ENCODE data around the gene CEP192.

The CEP192 gene

DNA sequence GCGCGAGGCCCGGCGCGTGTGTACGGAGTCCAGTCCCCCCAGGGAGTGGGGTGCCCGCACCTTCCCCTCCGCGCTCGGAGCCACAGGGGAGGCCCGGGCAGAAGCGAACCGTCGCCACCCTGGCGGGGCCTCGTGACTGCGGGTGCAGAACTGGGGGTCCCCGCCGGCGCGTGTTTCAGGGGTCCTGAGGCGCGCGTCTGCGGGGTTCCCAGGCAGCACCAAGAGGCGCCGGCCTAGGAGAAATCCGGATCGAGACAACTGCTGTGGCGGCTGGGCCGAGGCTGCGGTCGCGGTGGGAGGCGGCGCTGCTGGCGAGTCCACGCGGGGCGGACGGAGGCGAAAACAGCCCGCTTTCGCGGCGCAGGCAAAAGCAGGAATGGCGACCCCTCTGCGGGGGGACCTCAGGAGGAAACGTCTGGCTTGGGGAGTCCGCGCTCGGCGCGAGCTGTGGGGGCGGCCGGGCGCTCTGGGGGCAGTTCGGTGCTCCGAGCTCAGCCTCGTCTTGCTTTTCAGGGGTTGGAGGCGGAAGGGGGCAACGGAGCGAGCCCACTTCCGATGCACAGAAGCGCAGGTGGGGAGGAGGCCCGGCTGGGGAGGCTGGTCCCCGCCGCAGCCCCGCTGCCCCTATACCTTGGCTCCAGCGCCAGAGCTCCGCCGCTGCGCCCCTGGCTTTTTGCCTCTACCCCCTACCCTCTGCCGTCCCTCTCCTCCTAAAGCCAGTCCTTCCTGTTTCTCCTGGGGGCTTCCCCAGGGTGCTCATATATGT, 145.9 kb downstream of the CEP192 start:
- peak in 1 of 3 donors; percentile 10 for DNase-seq (ENCODE audit: low read depth in 3 of 3, low spot score in 1 of 3)

DNA sequence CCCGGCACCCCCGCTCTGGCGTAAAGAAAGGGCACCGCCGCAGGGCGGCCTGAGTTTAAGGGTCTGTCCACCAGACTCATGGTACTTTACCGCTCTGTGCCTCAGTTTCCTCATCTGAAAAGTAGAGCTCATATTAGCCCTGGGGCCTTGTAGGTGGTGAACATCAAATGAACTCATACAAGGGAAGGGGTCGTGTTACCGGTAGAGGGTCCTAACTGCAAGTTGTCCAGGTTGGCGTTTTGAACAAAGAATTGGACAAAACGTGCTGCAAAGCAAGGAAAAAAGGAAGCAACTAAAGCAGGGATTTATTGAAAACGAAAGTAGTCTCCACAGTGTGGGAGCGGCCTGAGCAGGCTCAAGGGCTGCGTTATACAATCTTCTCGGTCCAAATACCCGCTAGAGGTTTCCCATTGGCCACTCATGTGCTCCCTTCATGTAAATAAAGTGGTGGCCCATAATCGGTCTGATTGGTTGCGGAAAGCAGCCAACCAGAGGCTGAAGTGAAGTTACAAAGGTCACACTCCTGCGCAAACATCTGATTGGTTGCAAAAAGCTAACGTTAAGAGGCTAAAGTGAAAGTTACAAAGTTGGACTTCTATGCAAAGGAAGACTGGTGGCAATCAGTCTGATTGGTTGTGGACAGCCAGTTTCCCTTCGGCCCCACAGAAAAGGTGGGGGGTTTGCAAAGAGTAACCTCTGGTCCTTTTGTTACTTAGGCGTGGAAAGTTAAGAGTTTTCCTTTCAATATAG, 146.7 kb downstream of the CEP192 start:
- DNase-seq (ENCODE audit: low read depth in 3 of 3, low spot score in 1 of 3) = peak in 2 of 3 donors; percentile 27 to 28

GRCh38 chr18:13138420-13139139, 147.4 kb downstream of the CEP192 start:
- DNase-seq (ENCODE audit: low read depth in 3 of 3, low spot score in 1 of 3) = no peak

DNA sequence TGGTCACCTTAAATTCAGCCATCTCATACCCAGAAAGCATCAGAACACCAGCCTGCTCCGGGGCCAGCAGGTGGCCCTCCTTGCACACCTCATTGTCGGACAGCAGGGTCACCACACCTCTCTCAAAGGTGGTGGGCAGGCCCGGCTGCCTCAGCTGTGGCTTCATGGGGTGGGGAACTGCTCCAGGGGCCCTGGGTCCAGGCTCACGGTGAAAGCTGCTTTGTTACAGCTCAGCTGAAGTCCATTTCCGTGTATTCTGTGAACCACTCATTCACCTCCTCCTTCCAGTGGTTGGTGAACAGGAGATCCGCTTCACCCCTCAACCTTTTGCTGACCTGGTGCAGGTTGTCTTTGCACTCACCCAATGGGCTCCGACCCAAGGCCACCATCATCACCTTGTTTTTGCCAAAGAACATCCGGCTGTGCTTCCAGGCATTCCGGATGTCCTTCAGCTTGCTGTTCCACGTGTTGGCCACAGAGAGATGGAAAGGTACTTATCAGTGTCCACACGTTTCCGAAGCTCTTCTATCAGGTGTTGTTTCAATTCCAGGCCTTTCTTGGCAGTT, 148.8 kb downstream of the CEP192 start:
- DNase-seq (ENCODE audit: low read depth in 3 of 3, low spot score in 1 of 3) = no peak

- DNase-seq (ENCODE audit: low read depth in 3 of 3, low spot score in 1 of 3) = no peak
These were observed 150.0 kb downstream of the CEP192 start for GRCh38 chr18:13141209-13141608.

GRCh38 chr18:13145636-13146190, 154.6 kb downstream of the CEP192 start:
- DNase-seq (ENCODE audit: low read depth in 3 of 3, low spot score in 1 of 3) = no peak

- DNase-seq (ENCODE audit: low read depth in 3 of 3, low spot score in 1 of 3) = no peak
These were observed 156.0 kb downstream of the CEP192 start for GRCh38 chr18:13147130-13147529.

DNA sequence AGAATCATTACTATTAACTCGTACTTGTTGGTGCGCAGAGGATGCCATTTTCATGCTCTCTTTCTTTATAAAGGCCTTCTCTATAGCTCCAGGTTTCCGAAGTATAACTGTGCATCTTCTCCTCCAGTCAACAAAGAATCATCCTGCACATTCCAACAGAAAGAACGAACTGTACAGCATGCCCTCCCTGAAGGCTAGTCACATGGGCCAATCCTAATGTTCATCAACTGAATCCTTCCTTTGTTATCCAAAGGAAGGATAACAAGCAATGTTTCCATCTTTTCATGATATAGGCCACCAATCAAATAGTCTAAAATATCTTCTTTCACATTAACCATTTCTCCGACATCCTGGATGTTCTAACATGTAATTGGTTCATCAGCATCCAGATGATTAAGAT, 160.5 kb downstream of the CEP192 start:
- no peak for DNase-seq (ENCODE audit: low read depth in 3 of 3, low spot score in 1 of 3)

- no peak for DNase-seq (ENCODE audit: low read depth in 3 of 3, low spot score in 1 of 3)
These were observed 167.3 kb downstream of the CEP192 start for GRCh38 chr18:13158428-13158827.

DNA sequence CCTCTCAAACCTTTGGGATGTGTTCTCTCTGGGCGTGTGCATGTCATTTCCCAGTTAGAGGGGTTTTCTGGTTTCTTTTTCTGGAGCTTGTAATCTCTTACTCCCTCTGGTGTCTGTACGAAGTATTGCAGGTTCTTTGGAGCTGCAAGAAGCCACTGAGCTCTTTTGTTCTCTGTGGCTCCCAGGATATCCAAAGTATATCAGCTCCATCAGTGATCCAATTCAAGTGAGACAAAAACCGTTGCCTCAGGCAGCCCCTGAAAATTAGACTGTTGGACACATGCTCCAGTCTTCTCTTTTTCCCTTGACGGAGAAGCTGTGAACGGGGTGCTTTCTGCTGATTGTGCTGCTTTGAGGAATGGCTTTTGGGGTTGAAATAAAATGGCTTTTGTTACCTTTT, 168.4 kb downstream of the CEP192 start:
- no peak for DNase-seq (ENCODE audit: low read depth in 3 of 3, low spot score in 1 of 3)

DNA sequence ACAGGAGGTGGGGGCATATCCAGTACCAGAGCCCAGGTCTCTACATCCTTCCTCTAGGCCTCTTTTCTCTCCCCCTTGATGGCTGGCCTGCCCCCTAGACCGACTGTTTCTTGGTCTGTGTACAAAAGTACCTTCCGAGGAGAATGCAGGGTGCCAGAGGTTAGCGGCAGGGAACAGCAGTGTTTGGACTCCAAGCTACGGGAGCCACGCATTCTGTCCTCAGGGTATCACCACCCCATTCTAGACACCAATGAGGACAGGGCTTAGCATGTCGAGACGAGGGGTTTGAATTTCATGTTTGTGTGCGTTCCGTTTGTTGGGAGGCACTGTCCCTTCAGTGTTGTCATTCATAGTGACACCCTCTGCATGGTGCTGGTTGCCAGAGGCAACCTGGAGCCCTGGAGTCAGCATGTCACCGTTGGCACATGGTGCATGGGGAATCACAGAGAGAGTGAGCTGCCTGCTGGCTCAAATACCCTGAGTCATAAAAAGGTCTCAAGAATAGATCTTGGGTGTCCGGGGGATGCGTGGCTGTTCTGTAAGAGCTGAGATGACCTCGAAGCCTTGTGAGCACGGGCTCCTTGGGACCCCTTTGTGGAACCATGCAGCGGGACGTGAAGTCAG, 170.2 kb downstream of the CEP192 start:
- DNase-seq (ENCODE audit: low read depth in 3 of 3, low spot score in 1 of 3) = no peak

GRCh38 chr18:13163167-13163927, 172.2 kb downstream of the CEP192 start:
- DNase-seq (ENCODE audit: low read depth in 3 of 3, low spot score in 1 of 3) = no peak

DNA sequence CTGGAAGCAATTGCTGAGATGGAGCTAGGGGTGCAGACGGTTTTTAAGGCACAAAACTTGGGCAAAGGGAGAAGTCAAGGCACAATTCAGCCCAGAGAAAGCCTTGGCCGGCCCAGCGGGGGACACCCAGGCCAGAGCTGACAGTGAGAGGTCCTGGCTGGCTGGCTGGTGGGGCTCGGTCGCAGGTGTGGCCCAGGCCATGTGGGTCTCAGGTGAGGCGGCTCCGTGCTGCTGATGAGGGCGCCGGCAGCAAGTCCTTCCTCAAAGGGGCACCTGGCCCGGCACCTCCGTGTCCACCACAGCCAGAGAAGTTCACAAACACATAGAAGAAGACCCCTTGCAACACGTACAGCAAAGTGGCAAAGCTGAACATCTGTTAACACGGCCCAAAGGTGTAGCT, 173.2 kb downstream of the CEP192 start:
- DNase-seq (ENCODE audit: low read depth in 3 of 3, low spot score in 1 of 3) = no peak

- no peak for DNase-seq (ENCODE audit: low read depth in 3 of 3, low spot score in 1 of 3)
These were observed 174.7 kb downstream of the CEP192 start for GRCh38 chr18:13165636-13166423.

- DNase-seq (ENCODE audit: low read depth in 3 of 3, low spot score in 1 of 3) = no peak
These were observed 182.5 kb downstream of the CEP192 start for GRCh38 chr18:13173578-13174145.

Data from stimulated activated CD4-positive, alpha-beta T cell treated with anti-CD3 and anti-CD28 coated beads, TNF-alpha, amount 100 ng/mL, for 1 hour (primary cell).